GM19438 (cell line): ENCODE data around the gene KRTAP10-9.
"Not testable (repeated sequence)": the region's sequence is repeated elsewhere in the genome, so short reads cannot be mapped to it uniquely, and the experiment has no call there.

Experiments
- ATAC-seq: cut with Tn5 transposase; IDR thresholded peaks from one replicate; pipeline ENCODE4 v1.9.1; 2021; ENCODE audit warnings: low read depth; ENCODE audit not compliant: unreplicated experiment

Gene KRTAP10-9

GRCh38 chr21:44626673-44627143, at the start of gene KRTAP10-9:
Gene KRTAP10-9 (plus strand): TSS chr21:44627093. CDS start chr21:44627172, 79 bp downstream.
- ATAC-seq, result no peak

DNA sequence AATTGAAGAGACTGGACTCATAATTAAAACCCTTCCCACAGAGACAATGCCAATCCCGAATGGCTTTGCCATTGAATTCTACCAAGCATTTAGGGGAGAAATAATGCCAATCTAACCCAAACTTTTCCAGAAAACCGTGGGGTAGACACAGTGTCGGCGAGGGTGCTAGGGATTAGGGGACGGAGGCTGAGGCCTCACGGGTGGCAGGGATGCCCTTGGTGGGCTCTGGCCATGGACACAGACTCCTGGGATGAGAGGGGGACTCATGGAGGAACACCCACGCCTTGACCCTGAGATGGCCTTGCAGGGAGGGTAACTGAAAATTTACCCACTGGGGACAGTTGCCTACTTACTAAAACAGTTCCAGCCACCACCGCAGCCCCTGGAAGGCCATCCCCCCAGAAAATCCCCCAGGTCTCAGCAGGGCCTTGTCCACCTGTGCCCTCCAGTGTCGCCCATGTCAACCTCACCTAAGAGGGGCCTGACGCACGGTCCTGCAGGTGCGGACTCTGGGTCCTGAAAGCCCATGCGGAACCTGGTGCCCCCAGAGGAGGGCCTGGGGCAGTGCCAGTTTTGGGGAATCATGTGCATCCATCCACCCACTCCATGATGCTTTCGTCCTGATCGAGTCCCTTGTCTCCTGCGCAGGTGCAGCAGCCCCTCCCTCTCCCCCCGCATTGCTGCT, 48.4 kb upstream of the KRTAP10-9 start:
- ATAC-seq, result no peak

DNA sequence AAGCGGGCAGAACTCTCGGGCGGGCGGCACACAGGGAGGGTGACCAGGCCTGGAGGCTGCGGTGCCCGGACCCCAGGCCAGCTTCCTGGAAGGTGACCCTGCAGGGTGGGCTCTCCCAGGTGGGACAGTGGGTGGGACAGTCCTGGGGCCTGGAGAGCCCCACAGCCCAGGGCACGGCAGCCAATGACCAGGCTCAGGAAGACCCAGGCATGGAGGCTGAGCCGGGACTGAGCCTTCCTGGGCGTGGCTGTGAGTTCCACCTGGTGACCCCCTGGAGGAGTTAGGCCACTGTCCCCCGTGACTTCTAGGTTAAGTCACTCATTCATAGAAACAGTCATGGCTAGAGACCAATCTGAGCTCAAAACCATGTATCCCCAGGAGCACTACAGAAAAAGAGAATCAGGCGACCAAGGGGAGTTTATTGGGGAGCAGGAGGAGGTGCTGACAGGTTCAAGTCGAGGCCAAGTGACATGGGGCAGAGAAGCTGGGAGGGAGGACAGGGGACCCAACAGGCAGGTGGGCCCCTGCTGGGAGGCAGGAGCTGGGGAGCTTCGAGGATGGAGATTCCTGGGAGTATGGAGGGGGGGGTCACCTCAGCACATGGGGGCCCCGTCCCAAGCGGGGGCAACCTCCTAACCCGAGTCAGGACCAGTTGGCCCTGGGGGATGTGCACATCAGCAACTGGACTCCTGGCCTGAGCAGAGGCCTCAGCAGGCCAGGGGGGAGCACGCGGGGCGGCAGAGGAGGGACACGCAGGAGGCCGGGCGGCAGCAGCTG, 47.6 kb upstream of the KRTAP10-9 start:
- no peak for ATAC-seq

DNA sequence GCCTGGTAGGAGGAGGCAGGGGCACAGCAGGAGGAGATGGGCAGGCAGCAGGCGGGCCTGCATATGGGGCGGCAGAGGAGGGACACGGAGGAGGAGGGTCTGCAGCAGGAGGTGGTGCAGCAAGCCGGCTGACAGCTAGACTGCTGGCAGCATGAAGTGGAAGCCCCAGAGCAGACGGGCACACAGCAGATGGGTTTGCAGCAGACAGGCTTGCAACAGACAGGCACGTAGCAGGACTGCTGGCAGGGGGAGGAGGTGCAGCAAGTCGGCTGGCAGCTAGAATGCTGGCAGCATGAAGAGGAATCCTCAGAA, 47.1 kb upstream of the KRTAP10-9 start:
- no peak for ATAC-seq

GRCh38 chr21:44580231-44580821, 46.6 kb upstream of the KRTAP10-9 start, which contains the start of gene KRTAP10-5:
Gene KRTAP10-5 (minus strand): TSS chr21:44580604. CDS start chr21:44580578, 26 bp downstream.
- not testable (repeated sequence) for ATAC-seq

DNA sequence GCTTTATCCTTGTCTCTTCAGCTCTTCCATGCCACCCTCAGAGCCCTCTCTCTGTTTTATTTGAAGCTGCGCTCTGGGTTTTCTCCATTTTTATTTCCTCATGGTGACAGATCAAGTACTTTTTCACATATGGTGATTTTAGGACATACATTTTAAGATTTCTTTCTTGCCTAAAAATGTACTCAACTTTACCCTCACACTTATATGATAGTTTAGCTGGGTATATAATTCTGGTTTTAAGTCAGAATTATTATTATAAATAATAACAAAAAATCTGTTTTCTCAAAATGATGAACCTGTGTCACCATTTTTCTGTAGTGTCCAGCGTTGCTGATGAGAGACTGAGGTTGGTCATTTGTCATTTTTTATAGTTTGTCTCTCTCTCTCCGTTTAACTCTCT, 45.7 kb upstream of the KRTAP10-9 start:
- ATAC-seq, result no peak

DNA sequence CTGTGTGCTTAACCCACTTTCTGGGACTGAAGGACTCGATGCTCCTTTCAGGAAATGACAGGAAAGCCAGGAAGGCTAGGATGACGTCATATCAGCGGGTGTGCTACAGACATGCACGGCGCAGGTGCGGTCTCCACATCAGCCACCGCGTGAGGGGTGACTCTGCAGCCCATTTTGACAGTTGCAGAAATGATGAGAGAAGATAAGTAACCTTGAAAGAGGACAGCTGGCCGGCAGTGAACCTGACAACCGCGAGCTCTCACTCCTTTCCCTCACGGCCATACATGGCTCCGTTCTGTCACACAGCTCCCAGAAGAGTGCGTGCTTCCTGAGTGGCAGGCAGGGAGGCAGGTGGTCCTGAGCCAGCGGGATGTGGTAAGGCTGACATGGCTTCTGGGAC, 44.8 kb upstream of the KRTAP10-9 start:
- ATAC-seq, result no peak

DNA sequence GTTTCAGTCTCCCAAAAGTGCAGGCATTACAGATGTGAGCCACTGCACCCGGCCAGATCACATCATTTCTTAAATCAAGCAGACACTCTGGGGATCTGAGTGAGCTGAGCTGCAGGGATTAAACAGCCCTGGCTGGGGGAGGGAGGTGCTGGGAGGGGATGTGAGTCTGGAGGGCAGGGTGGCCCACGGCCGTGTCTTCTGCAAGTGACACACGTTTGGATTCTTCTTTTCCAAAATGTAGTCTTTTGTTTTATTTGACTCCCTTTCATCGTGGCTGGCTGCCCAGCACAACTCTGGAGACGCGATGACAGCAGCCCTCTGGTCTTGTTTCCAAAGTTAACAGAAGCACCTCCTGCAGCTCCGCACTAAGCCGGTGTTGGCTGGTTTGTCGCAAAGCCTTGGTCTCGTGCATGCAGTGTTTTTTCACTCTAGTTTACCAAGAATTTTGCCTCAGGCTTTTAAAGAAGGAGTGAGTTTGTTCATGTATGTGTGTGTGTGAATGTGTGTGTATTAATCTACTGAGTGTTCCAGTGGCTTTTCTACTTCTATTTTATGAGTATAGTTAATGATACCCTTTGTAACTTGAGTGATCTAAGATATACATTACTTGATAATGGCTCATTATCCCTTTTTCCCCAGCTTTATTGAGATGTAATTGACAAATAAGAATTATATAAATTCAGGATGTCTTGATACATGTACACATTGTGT, 43.6 kb upstream of the KRTAP10-9 start:
- ATAC-seq, result no peak

DNA sequence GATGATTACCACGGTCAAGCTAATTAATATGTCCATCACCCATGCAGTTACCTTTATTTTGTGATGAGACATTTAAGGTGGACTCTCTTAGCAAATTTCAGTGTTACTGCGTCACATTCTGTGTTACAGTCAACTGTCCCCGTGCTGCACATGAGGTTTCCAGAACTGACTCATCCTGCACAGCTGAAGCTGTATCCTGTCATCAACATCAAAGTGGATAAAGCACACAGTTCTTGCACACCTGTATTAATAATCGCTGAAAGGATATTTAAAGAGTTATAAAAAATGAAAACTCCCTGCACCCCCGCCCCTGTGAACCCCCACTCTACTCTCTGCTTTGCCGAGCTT, 43.1 kb upstream of the KRTAP10-9 start:
- ATAC-seq, result no peak

GRCh38 chr21:44585892-44586291, 41.0 kb upstream of the KRTAP10-9 start:
- no peak for ATAC-seq

- ATAC-seq, result no peak
Measured at GRCh38 chr21:44589094-44589493, 37.8 kb upstream of the KRTAP10-9 start.

DNA sequence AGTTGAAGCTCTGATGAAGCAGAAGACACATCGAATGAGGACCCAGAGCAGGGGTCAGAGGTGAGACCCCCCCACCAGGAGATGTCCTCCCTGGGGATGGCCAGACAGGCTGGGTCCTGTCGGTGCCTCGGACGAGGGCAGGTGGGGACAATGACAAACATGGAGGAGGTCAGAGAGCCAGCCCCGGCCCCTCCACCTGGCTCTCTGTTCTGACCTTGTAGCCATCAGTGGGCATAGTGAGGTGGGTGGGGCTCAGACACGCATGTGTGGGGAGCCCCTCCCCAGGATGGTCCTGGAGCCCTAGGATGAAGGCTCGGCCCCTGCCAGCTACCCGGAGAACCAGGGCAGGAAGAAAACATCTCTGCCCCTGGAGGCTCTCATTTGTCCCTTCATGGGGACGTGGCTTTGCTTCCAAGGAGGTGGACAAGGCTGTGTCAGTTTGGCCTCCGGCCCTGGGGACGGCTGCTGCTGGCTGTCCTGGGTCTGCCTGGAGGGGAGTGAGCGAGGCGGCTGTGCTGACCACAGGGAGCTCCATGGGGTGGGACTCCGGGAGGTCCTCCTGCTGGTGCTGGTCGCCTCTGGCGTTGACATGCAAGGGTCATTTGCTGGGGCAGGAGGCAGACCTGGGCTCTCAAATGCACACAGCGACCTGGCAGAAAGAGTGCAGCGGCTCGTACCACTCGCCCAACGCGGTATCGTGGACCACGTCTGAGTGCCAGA, 37.1 kb upstream of the KRTAP10-9 start:
- ATAC-seq, result no peak

GRCh38 chr21:44590311-44590721, 36.6 kb upstream of the KRTAP10-9 start:
- no peak for ATAC-seq

DNA sequence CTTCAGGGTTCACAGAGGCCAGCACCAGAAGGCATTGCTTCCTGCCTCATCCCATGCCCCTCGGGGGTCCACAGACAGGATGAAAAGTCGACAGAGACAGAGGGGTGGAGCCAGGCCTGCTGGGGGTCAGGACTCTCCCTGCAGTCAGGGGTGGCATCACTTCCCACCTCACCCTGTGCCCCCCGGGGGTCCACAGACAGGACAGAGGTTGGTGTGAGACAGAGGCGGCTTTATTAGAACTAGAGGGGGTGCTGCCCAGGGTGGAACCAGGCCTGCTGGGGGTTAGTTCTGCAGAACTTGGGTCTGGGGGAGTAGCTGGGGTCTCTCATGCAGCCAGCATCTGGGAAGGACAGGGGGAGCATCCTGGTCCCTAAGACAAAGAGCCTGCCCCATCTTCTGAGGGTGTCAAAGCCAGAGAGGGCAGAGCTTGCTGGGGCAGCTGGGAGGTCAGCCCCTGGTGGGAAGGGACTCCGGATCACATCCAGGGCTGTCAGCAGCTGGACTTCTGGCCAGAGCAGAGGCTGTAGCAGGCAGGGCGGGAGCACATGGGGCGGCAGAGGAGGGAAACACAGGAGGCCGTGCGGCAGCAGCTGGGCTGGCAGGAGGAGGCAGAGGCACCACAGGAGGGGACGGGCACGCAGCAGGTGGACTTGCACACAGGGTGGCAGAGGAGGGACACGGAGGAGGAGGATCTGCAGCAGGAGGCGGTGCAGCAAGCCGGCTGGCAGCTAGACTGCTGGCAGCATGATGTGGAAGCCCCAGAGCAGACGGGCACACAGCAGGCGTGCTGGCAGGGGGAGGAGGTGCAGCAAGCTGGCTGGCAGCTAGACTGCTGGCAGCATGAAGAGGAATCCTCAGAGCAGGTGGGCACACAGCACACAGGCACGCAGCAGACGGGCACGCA, 35.7 kb upstream of the KRTAP10-9 start:
- not testable (repeated sequence) for ATAC-seq

GRCh38 chr21:44591801-44592130, 35.1 kb upstream of the KRTAP10-9 start:
- not testable (repeated sequence) for ATAC-seq

DNA sequence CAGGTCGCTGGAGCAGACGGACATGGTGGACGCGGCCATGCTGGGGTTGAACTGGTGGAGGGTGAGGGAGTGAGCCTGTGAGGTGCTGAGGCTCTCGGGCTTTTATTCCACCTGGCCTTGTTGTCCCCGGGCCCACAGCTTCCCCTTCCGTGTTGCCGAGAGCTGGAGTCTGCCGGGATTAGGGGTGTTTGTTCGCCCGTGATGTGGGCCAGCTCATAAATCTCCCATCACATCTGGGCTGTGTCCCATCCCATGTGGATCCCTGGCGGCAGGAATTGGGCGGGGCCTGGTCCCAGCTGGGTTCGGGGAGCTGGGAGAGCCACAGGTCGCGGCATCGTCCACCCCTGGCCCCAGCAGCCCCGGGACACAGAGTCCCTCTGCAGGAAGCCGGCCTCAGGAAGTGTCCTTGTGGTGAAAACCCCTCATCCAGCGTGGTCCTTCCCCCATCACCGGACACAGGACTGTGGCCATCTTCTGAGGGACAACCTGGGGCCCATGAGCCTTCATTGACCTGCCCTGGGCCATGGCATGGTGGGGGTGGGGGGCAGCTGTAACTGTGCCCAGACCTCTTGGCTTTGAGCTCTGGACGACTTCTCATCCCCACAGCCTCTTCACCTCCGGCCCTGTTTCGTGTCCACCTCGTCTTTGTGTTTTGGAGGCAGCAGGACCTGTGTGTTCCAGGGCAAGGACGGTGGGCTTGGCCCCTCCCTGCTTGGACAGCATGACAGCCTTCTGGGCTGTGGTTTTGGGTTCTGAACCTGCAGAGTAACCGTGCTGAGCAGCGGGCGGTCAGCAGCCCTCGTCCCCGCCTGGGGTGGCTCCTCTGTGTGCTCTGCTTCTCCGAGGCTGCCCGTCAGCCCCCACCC, 34.2 kb upstream of the KRTAP10-9 start, which contains the start of gene KRTAP10-6:
KRTAP10-6 (minus strand) TSS at position 60 of the 866 bp plus-strand sequence; CDS start at position 39, 21 bp downstream.
- no peak for ATAC-seq

GRCh38 chr21:44593598-44594405, 33.1 kb upstream of the KRTAP10-9 start:
- no peak for ATAC-seq
